Stimulated activated CD8-positive, alpha-beta memory T cell treated with anti-CD3 and anti-CD28 coated beads, Interleukin-7, amount 100 ng/mL, for 1 hour (primary cell): Measurements from ENCODE around the gene F8A3.
"Not testable (repeated sequence)": the region's sequence is repeated elsewhere in the genome, so short reads cannot be mapped to it uniquely, and the experiment has no call there.

Experiments used
- DNase-seq, 2 donors: peaks; one replicate each; pipeline ENCODE4 v3.0.0-alpha.2; 2020; ENCODE audit warnings: low read depth in 2 of 2

The F8A3 gene

GRCh38 chrX:155458471-155458870, at the start of gene F8A3:
Gene F8A3, minus strand, starts transcription at chrX:155458620. Its CDS starts 20 bp downstream, at chrX:155458600.
- DNase-seq: not testable (repeated sequence)

GRCh38 chrX:155505296-155505695, 46.9 kb upstream of the F8A3 start:
- DNase-seq: no peak

- DNase-seq: not testable (repeated sequence)
Observed at GRCh38 chrX:155495134-155495533, 36.7 kb upstream of the F8A3 start.

- not testable (repeated sequence) for DNase-seq
Observed at GRCh38 chrX:155491421-155491820, 33.0 kb upstream of the F8A3 start.

- not testable (repeated sequence) for DNase-seq
Observed at GRCh38 chrX:155477136-155477535, 18.7 kb upstream of the F8A3 start.

- not testable (repeated sequence) for DNase-seq
Observed at GRCh38 chrX:155466269-155466938, 8.0 kb upstream of the F8A3 start.

GRCh38 chrX:155460501-155460900, 2.1 kb upstream of the F8A3 start:
- not testable (repeated sequence) for DNase-seq

GRCh38 chrX:155457761-155458447, 516 bp downstream of the F8A3 start:
- DNase-seq: not testable (repeated sequence)

GRCh38 chrX:155441097-155441496, 17.3 kb downstream of the F8A3 start:
- no peak for DNase-seq

GRCh38 chrX:155435744-155436112, 22.7 kb downstream of the F8A3 start:
- DNase-seq: no peak

- DNase-seq: no peak
Observed at GRCh38 chrX:155434906-155435743, 23.3 kb downstream of the F8A3 start.

- DNase-seq: no peak
Observed at GRCh38 chrX:155417769-155418168, 40.7 kb downstream of the F8A3 start.
